Mammary epithelial cell (primary cell): ENCODE results near the gene RAB7A.

ENCODE experiments used
- EZH2 ChIP-seq: IDR thresholded peaks from 2 replicates; pipeline ENCODE4 v1.6.1; 2012; ENCODE audit warnings: low read length, inconsistent platforms, borderline replicate concordance
- TF ChIP-seq, protein P1 (sequence below), 2 donors: IDR thresholded peaks in 1 of 2; conservative IDR thresholded peaks in 1 of 2; 2 replicates each; pipeline ENCODE4 v1.5.1; 2011 to 2012; ENCODE audit warnings: inconsistent platforms in 2 of 2, low read length in 2 of 2, mild to moderate bottlenecking in 2 of 2, control low read depth in 1 of 2, low read depth in 1 of 2; ENCODE audit not compliant: insufficient read depth in 1 of 2; ENCODE audit errors: extremely low read depth in 1 of 2

DNA sequence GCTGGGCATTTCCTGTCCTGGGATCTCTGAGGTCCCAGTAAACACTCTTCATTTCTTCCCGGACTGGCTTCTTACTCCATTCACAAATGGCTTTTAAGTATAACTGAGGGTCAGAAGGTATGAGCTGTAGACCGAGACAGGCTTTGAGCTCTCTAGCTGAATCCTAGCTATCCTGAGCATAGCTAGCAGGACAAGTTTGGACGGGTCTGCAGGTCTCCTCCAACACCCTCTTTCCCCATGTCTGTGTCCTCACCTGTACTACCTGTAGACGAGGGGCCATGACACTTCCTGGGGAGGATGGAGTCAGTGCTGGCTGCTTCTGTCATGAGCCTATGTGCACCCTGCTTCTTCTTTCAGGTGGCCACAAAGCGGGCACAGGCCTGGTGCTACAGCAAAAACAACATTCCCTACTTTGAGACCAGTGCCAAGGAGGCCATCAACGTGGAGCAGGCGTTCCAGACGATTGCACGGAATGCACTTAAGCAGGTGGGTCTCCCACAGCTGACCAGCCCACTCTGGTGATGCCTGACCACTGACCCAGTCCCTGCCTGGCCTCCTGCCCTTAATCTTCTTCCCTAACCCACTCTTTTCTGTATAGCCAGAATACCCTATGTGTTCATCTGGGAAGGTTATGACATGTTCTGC is 81.3 kb downstream of the RAB7A start:
- TF ChIP-seq, protein P1, sequence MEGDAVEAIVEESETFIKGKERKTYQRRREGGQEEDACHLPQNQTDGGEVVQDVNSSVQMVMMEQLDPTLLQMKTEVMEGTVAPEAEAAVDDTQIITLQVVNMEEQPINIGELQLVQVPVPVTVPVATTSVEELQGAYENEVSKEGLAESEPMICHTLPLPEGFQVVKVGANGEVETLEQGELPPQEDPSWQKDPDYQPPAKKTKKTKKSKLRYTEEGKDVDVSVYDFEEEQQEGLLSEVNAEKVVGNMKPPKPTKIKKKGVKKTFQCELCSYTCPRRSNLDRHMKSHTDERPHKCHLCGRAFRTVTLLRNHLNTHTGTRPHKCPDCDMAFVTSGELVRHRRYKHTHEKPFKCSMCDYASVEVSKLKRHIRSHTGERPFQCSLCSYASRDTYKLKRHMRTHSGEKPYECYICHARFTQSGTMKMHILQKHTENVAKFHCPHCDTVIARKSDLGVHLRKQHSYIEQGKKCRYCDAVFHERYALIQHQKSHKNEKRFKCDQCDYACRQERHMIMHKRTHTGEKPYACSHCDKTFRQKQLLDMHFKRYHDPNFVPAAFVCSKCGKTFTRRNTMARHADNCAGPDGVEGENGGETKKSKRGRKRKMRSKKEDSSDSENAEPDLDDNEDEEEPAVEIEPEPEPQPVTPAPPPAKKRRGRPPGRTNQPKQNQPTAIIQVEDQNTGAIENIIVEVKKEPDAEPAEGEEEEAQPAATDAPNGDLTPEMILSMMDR (conservative IDR thresholded peaks at IDR 0.05 in 1 of 2, IDR thresholded peaks at IDR 0.05 in 1 of 2; ENCODE audit: extremely low read depth in 1 of 2, insufficient read depth in 1 of 2, low read depth in 1 of 2, low read length in 2 of 2), result no peak
- no peak for TF ChIP-seq EZH2
